Stimulated activated CD8-positive, alpha-beta memory T cell treated with anti-CD3 and anti-CD28 coated beads, Interleukin-2, amount 100 ng/mL, for 48 hours (primary cell): ENCODE measurements around the gene DCC.

Experiments
- DNase-seq, 2 donors: peaks; one replicate each; pipeline ENCODE4 v3.0.0-alpha.2; 2020; ENCODE audit warnings: low read depth in 2 of 2

The DCC gene

DNA sequence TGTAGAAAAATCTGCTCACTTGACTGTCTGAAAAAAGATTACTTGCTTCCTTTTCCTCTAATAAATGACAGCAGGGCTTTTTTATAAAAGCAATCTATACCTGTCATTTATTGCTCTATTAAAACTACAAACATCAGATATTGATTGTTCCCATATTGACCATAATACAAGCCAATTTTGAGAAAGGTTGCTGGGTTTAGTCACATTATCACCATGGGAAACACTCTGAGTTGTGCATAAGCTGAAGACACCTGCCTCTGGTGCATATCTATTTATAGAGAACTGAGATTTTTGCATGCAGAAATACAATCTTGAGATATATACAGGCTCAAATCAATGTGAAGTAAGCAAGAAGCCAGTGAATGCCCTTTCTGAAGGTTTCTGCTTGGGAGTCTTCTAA lies 853.9 kb downstream of the DCC start:
- DNase-seq = no peak

DNA sequence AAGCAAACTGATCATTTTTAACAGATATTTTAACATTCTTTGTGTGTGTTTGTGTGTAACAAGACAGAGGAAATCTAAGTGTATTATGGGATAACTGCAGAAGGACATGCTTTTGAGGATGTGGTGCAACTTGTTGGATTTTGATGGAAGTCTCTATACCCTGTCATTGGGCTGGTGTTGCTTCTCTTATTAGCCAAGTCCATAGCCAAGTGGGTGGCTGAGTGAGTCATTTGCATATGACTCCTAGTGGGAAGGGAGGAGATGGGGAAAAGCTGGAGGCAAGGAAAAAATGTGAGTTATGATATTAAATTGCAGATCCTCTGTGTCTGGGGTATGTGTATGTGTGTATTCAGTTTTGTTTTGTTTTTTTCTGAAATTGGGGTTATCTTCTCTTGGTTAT lies 879.9 kb downstream of the DCC start:
- no peak for DNase-seq

DNA sequence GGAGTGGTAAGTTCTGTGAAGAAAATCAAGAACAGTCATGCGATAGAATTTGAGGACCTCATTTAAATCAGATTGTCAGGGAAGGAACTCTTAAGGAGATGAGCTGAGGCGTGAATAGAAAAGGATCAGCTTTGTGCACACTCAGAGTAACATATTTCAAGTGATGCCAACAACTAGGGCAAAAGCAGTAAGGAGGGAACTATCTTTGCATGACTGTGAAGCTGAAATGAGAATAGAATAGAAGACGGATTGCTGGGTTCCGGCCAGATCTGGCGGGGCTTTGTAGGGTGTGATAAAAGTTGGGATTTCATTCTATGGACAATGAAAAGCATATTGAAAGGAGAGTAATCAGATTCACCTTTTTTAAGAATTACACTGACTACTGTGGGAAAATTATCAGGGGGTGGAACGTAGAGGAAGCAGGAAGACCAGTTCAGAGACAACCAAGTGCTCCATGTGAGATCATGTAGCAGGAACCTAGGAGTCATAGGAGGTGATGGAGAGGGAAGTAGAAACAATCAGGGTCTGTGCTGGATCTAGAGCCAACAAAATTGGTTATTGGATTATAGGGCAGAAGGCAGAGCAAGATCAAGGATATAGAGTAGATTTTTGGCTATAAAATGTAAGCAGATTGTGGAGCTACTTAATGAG lies 884.3 kb downstream of the DCC start:
- no peak for DNase-seq

DNA sequence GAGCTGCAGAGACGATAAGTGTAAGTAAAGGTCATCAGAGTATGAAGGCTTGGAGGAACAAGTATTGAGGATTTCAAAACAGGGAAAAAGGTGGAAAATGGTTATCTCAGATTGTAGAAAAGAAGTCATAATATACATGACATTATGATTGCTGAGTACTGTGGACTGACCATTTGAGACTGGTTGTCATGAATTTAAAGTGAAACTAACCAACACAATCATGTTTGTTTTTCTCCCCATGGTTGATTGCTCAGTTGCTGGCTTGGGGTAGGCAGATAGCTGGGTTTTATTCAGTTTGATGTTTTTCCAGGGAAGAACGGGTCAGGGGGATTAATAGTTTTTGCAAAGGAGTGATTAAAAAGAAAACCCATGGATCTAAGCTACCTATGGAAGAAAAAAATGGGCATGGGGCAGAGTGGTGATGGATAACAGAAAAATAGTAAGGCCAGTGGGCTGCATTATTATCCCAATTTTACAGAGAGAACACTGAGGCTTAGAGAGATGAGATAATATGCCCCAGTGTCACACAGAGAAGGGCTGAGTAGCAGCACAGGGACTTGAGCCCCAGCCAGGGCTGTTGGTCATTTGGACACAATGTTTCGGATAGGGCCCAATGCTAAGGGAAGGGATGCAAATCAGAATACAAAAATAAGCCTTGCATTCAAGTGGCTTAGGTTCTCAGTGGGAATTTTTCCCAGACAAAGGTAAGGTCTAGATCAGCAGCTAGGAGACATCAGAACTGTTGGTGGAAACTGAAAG lies 885.7 kb downstream of the DCC start:
- DNase-seq = no peak

DNA sequence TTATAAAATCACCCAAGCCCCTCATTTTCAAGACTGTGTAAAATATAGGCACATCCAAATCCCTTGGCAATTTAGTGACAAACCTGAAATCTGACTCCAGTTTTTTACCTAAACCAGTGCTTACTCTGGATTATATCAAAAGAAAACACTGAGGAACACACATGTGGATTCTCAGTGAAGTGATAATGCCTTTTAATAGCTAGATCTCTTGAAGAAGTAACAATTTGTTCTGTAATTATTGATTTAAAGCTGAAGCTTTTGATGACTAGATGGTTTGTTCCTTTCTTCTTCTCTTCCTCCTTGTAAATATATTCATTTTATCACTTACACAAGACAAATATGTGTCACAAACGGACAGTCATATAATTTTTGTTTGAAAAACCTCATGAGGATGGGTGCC lies 894.6 kb downstream of the DCC start:
- no peak for DNase-seq

DNA sequence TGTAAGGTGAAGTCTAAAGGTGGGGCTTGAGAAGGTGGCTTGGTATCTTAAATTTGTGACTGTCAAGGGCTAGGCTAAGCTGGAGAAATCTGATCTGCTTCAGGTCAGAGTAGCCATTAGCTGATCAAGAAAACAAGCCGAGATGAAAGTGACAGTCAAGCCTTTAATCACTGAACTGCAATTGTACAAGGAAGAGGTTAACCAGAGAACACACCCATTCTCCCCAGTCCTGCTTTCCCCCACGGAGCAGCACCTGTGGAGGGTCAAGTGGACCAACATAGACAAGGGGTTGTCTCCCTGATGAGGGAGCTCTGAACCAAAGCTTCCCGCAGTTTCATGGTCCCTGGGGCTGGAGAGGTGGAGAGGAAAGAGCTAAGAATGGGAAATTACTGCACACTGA lies 901.2 kb downstream of the DCC start:
- no peak for DNase-seq

DNA sequence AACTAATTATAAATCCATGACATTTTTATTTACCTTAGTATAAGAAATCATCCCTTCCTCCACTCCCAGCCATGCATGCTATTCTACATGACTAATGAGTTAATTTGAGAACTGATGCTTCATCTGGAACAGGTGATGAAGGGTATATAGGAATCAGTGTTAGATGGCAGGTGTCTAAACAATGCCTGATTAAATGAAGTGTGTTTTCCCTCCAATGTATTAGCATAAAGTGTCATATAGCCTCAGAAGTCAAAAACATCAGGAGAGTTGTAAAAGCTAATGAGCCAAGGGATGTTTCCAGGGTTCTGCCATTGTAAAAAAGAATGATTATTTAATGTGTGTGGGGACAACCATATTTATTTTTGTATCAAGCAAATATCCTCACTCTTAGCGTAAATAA lies 913.8 kb downstream of the DCC start:
- no peak for DNase-seq

DNA sequence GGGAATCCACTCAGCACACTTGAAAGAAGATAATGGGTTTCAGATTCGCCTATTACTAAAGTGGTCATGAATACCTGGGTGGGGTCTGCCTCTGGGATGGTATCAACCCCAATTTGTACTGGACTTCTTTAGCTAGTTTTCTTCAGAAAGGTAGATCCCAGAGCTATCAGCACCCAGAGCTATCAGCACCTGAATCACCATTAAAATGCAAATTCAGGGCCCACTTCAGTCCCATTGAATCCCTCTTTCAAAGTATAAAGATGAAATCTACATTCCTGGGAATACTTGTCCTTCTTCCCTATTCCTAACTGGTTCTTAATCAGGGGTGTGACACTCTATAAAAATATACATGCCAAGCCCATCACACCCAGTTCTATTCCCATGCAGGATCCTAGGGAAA lies 914.3 kb downstream of the DCC start:
- no peak for DNase-seq

DNA sequence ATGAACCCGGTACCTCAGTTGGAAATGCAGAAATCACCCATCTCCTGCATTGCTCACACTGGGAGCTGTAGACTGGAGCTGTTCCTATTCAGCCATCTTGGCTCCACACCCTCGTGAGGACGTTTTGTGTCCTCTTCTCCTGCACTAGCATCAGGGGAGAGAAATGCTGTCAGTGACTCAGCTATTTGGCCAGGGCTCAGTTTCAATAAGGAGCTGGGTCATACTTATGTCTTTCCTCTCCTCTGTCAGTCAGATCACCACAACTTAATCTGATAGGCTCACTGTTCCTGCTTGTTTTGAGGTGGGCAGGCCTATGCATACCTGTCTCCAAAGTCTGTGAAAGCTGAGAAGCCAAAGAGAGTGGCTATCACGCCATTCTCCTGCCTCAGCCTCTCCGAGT lies 921.2 kb downstream of the DCC start:
- no peak for DNase-seq

DNA sequence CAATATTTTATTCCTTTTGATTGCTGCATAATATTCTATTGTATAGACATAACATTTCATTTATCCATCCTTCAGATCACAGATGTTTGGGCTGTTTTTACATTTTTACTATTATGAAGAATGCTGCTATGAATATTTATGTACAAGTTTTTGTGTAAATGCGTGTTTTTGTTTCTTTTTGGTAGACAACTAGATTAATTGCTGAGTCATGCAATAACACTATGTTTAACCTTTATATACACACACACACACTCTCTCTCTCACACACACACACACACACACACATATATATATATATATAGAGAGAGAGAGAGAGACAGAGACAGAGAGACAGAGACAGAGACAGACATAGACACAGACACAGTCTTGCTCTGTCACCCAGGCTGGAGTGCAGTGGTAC lies 926.9 kb downstream of the DCC start:
- DNase-seq = no peak

DNA sequence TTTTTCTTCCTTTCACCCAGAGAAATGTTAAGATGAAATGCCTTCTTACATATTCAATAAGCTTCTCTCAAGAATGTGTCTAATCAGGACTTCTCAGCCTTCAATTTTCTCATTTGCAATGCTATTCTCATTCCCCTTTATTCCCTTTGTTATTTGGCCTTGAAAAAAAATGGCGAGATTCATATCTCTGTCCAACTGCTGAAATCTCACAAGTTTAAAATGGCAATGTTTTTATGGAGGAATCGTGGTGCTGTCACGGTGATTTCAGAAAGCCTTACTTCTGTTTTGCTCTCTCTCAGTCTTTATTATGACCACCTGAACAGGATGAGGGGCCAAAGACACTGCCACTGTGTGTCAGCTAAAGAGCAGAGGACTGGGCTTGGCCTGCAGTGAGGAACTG lies 928.5 kb downstream of the DCC start:
- no peak for DNase-seq

DNA sequence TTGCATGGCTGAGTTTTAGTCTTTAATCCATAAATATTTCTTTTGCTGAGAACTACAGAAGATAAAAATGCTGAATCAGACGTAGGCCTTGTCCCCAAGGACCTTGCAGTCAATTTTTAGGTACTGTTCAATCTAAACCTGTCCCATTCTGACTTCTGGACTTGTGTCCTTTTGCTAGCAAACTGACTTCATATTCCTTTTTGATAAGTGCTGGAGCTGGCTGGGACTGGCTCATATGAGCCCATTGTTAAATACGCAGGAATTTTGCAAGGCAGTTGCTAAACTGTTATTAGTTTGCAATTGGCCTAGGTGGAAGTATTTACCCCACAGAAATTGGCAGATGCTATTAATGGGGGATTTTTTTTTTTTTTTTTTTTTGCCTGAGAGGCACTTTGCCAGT lies 941.4 kb downstream of the DCC start:
- no peak for DNase-seq

DNA sequence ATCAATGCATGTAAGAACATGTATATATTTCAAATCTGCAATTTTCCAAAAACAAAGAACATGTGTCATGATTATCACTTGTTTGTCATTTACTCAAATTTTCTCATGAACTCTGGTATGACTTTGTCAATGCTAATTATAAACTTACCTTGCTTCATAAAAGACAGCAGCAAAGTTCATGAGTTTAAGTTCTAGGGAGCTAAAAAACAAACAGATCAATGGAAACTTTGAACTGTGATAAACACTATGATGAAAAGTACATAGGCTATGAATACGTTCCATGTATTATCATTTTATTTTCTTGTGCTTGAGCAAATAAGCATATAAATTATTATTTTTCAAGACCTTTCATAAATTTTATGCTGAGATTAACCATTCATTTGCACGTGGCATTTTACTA lies 943.7 kb downstream of the DCC start:
- DNase-seq = no peak

DNA sequence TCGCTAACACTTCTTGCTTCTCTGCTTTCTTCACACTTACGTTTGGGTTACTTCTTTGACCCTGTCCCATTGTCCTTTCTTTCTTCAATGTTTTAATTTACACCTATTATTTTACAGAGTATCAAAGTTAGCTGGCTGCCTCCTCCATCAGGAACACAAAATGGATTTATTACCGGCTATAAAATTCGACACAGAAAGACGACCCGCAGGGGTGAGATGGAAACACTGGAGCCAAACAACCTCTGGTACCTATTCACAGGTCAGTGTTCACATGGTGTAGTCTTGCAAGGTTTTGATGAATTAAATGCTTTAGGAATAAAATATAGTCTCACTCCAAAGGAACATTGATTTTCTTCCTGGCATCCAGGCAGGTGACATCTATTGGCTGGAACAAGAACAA lies 965.5 kb downstream of the DCC start:
- no peak for DNase-seq

DNA sequence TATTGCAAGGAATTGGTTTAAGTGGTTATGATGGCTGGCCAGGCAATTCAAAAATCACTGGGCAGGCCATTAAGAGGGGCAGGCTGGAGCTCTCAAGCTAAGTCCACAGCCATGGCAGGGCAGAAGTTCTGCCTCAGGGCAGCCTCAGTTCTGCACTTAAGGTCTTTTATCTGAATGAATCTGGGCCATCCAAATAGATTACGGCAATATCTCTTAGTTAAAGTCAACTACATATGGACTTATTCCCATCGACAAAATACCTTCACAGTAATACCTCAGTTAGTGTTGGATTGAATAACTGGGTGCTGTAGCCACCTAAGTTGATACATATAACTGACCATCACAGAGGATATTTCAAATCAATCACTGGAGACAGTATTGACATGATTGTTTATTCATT lies 979.6 kb downstream of the DCC start:
- DNase-seq = no peak

DNA sequence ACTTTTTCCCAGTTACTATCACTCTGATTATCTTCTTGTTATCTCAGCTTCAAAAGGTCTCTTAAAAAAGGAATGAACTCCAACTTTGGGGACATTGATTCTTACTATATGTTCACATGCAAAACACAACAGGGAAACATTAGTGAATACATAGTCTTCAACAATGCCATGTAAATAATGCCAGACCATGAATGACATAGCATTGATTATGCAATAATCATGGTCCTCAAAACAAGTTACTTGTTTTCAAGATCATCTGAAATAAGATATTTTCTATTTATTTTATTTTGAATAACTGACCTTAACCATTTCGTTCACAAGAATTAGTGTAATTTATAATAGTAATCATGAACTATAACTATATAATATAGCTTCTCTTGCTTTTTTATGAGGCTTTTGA lies 982.2 kb downstream of the DCC start:
- no peak for DNase-seq

DNA sequence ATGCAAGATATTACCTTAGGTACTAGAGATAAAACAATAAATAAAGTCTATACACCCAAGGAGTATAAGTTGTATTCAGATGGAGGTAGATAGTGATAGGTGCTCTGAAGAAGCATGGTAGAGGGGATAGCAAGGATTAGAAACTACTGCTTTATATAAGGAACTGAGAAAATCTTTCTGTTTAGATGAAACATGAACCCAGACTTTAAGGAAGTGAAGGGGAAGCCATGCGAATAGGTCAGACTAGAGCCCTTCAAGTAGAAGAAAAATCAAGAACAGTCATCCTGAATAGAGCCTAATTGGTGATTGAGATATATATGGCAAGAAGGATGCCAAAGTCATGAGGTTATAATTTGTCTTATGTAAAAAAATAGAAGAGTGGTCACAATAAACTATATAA lies 984.4 kb downstream of the DCC start:
- no peak for DNase-seq

DNA sequence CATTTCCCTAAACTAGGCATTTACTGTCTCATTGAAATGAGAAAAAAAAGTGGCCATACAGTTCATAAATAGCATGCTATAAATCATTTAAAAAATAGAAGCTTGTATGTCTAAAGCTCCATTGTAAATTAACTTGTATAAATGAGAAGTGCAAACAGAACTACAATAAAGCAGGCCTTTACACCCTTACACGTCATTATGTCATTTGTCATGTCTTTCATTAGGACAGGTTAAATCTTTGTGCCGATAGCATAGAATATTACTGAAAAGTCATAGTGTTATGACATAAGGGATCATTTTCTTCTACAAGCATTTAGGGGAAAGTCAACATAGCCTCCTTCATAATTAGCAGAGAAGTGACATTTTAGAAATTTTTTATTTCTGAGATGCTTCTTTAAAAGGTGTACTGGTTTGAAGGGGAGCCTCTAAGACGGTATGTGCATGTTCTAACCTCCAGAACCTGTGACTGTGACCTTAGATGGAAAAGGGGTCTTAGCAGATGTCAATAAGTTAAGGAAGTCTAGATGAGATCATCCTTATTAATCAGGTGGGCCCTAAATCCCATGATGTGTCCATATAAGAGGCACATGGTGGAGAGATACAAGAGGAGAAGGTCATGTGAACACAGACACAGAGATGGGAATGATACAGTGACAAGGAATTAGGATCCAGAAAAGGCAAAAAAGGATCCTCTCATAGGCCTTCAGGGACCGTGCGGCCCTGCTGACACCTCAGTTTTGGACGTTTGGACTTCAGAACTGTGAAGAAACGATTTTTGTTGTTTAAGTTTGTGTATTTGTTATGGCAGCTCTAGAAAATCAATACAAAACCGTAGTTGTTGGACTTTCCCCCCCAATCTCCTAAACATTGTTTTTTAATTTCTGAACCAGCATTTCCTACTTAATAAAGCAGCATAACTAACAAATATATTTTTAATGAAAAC lies 1020.8 kb downstream of the DCC start:
- no peak for DNase-seq

DNA sequence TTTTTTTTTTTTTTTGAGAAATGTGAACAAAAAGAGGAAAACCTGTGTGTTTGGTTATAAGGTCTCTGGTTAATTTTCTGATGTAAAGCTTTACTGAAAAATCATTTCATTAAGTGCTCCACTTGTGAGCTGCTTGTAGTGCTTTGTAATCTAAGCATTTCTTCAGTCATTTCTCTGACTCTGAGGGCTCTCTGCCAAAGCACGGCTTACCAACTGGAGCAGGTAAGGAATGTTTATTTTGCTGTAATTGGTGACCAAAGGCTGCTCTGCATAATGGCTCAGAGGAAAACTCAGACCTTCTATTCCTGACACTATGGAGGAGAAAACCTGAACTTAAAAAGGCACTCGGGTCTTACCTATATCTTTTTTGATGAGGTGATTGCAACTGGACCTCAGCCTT lies 1035.6 kb downstream of the DCC start:
- no peak for DNase-seq

DNA sequence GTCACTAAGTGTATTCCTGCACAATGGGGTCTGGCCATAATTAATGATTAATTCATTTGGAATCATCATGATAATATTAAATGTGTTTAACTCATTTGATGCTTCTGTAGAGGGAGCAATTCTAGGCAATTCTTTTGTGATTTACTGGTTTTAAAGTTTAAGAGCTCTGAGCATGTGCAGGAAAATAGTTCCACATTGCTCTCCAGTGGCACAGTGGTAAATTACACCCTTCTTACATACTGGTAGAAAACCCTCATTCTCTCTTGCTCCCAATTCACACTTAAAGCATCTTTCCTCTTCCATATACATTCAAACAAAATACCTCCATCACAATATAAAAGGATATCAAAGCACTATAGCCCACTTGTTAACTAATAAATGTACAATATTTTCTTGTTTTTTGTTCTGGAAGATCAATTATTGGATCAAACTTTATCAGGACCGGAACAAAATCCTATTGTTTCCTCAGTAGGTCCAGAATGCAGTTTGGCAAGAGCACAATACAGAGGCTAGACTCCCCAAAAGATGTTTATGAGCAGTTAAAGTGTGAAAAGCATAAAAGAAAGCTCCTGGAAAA lies 1040.2 kb downstream of the DCC start:
- no peak for DNase-seq

DNA sequence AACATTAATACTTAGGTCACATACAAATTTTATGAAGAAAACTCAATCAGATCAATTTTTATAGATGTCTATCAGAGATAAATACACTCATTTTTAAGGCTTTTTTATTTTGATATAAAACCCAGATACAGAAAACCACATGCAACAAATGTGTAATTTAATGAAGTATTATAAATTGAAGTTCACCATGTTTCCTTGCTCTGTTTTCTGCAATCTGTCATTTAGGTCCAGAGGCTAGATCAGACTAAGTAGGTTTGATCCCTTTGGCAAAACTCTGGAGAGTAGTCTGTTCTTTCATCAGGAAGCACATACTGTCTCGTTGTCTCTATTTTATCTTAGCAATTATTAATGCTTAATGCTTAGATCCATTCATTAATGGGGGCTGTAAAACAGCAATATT lies 1042.9 kb downstream of the DCC start:
- no peak for DNase-seq

DNA sequence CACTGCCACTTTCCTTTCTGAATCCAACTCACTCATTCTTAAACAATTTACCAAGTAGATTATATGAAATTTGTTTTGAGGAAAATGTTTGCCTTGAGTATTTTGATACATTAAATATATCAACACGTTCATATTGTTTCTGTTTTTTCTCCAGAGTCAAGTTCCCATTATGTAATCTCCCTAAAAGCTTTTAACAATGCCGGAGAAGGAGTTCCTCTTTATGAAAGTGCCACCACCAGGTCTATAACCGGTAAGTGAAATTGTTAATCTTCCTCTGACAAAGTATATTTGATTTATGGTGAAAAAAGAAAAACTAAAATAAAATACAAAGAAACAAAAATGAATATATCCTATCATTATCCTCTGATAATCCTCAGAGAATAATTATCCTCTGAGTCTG lies 1045.9 kb downstream of the DCC start:
- no peak for DNase-seq
